ENCODE results near the gene AQP6. TPM values are rescaled to one million over a fixed set of nuclear protein-coding genes. Genes with fewer than 3 reads are reported as not detected.

AQP6 gene
- total RNA-seq, 1 experiment from 2014 or later, result not detected

- H3K36me3 Mint-ChIP-seq (ENCODE audit: insufficient read depth, unreplicated experiment), result peaks cover 39% of the 10 kb centered on the region
- ChIA-PET POLR2A (interaction anchor here (0.9 to 7.4 kb wide), 5 partner anchors 12 to 64 kb away, joined by 3 to 42 read pairs (median 4); partner anchors contain the start of gene RACGAP1), CTCF (interaction anchor here (0.8 to 1.2 kb wide), 4 partner anchors 32 to 50 kb away, joined by 3 to 6 read pairs (median 3); no protein-coding TSS in a partner anchor)
- BruUV-seq (replicated peaks), result no TSS peak
- peaks cover 11% of the 10 kb centered on the region for H3K4me1 Mint-ChIP-seq (ENCODE audit: insufficient read depth, unreplicated experiment)
- TF ChIP-seq, protein P1, sequence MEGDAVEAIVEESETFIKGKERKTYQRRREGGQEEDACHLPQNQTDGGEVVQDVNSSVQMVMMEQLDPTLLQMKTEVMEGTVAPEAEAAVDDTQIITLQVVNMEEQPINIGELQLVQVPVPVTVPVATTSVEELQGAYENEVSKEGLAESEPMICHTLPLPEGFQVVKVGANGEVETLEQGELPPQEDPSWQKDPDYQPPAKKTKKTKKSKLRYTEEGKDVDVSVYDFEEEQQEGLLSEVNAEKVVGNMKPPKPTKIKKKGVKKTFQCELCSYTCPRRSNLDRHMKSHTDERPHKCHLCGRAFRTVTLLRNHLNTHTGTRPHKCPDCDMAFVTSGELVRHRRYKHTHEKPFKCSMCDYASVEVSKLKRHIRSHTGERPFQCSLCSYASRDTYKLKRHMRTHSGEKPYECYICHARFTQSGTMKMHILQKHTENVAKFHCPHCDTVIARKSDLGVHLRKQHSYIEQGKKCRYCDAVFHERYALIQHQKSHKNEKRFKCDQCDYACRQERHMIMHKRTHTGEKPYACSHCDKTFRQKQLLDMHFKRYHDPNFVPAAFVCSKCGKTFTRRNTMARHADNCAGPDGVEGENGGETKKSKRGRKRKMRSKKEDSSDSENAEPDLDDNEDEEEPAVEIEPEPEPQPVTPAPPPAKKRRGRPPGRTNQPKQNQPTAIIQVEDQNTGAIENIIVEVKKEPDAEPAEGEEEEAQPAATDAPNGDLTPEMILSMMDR (IDR thresholded peaks at IDR 0.05; ENCODE audit: unreplicated experiment), result no peak
- DNase-seq (ENCODE audit: unreplicated experiment), result no peak
- intact Hi-C loops (cut with micrococcal nuclease), result no loop called here
- H3K27me3 Mint-ChIP-seq (ENCODE audit: insufficient read depth, unreplicated experiment), result no peaks in the 10 kb centered on the region
- no peak overlapping the region for H3K4me3 Mint-ChIP-seq (ENCODE audit: unreplicated experiment)
- H3K27ac Mint-ChIP-seq (ENCODE audit: low read depth, unreplicated experiment), result no peak overlapping the region
- no peaks in the 10 kb centered on the region for H3K9me3 Mint-ChIP-seq (ENCODE audit: unreplicated experiment)
Measured at GRCh38 chr12:50006280-50006679, 33.5 kb downstream of the AQP6 start.

- POLR2A ChIA-PET, result interaction anchor here (0.9 to 7.4 kb wide), 4 partner anchors 11 to 64 kb away, joined by 3 to 42 read pairs (median 4); partner anchors contain the start of gene RACGAP1
- TF ChIP-seq, protein P1 (IDR thresholded peaks at IDR 0.05; ENCODE audit: unreplicated experiment), result no peak
- Mint-ChIP-seq H3K4me3 (ENCODE audit: unreplicated experiment) (no peak overlapping the region), H3K36me3 (ENCODE audit: insufficient read depth, unreplicated experiment) (peaks cover 33% of the 10 kb centered on the region), H3K27me3 (ENCODE audit: insufficient read depth, unreplicated experiment) (no peaks in the 10 kb centered on the region), H3K27ac (ENCODE audit: low read depth, unreplicated experiment) (no peak overlapping the region), H3K4me1 (ENCODE audit: insufficient read depth, unreplicated experiment) (peaks cover 11% of the 10 kb centered on the region), H3K9me3 (ENCODE audit: unreplicated experiment) (no peaks in the 10 kb centered on the region)
- DNase-seq (ENCODE audit: unreplicated experiment), result no peak
- intact Hi-C loops (cut with micrococcal nuclease), result no loop called here
- CTCF ChIA-PET, result interaction anchor here (0.6 to 1.3 kb wide), 4 partner anchors 40 to 59 kb away, joined by 3 to 6 read pairs (median 4); no protein-coding TSS in a partner anchor
- BruUV-seq (replicated peaks), result no TSS peak
Measured at GRCh38 chr12:50006754-50007442, 34.2 kb downstream of the AQP6 start.

DNA sequence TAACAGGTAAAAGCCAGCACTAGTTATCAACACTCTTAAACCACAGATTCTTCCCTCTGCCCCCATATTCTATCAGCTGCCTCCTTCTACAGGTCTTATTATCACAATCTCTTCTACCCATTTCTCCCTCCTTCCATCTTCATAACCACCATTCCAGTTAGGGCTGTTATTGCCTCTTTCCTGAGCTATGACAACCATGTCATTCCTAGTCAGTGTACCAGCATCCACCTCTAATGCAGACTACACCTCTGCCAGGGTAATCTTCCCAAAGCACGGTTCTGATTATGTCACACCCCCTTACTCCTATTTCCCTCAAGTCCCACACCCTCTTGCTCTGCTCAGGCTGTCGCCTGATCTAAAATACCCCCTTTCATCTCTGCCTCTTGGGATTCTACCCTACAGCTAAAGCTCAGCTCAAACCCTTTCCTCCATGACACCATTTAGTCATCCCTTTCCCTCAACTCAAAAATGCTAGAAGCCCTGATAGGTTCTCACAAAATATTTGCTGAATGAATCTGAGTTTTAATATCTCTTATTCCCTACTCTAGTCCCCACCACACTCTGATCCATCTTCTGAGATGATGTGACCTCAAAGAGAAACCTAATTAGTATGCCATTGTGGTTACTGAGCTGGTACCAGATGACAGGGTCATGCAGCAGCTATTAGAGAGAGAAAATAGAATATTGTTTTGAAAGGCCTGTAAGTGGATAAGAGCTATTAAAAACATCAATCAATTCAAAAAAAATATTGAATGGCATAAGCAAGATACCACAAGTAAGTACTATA lies 40.8 kb downstream of the AQP6 start:
- H3K27ac Mint-ChIP-seq (ENCODE audit: low read depth, unreplicated experiment), result peak overlapping the region; percentile 13
- H3K9me3 Mint-ChIP-seq (ENCODE audit: unreplicated experiment), result no peaks in the 10 kb centered on the region
- TF ChIP-seq, protein P1 (IDR thresholded peaks at IDR 0.05; ENCODE audit: unreplicated experiment), result no peak
- intact Hi-C loops (cut with micrococcal nuclease), result no loop called here
- POLR2A ChIA-PET, result interaction anchor here (2.1 kb wide), 1 partner anchor 12 kb away, joined by 5 read pairs; the partner anchor contains the start of gene RACGAP1
- no peak overlapping the region for H3K4me3 Mint-ChIP-seq (ENCODE audit: unreplicated experiment)
- H3K4me1 Mint-ChIP-seq (ENCODE audit: insufficient read depth, unreplicated experiment), result peaks cover 24% of the 10 kb centered on the region
- no peak for DNase-seq (ENCODE audit: unreplicated experiment)
- BruUV-seq (replicated peaks), result no TSS peak
- CTCF ChIA-PET, result interaction anchor here (0.6 to 1.9 kb wide), 7 partner anchors 9 to 99 kb away, joined by 3 to 9 read pairs (median 3); partner anchors contain the start of gene COX14
- no peaks in the 10 kb centered on the region for H3K27me3 Mint-ChIP-seq (ENCODE audit: insufficient read depth, unreplicated experiment)
- H3K36me3 Mint-ChIP-seq (ENCODE audit: insufficient read depth, unreplicated experiment), result peaks cover 42% of the 10 kb centered on the region

GRCh38 chr12:50014342-50014741 lies 41.6 kb downstream of the AQP6 start:
- DNase-seq (ENCODE audit: unreplicated experiment), result no peak
- intact Hi-C loops (cut with micrococcal nuclease), result no loop called here
- H3K36me3 Mint-ChIP-seq (ENCODE audit: insufficient read depth, unreplicated experiment), result peaks cover 39% of the 10 kb centered on the region
- H3K9me3 Mint-ChIP-seq (ENCODE audit: unreplicated experiment), result no peaks in the 10 kb centered on the region
- peak overlapping the region; percentile 13 for H3K27ac Mint-ChIP-seq (ENCODE audit: low read depth, unreplicated experiment)
- peaks cover 32% of the 10 kb centered on the region for H3K4me1 Mint-ChIP-seq (ENCODE audit: insufficient read depth, unreplicated experiment)
- CTCF ChIA-PET, result interaction anchor here (0.7 to 1.9 kb wide), 4 partner anchors 16 to 1013 kb away, joined by 3 to 9 read pairs (median 6); no protein-coding TSS in a partner anchor
- no peak overlapping the region for H3K4me3 Mint-ChIP-seq (ENCODE audit: unreplicated experiment)
- BruUV-seq (replicated peaks), result no TSS peak
- TF ChIP-seq, protein P1 (IDR thresholded peaks at IDR 0.05; ENCODE audit: unreplicated experiment), result no peak
- POLR2A ChIA-PET, result interaction anchor here (2.1 kb wide), 1 partner anchor 11 kb away, joined by 5 read pairs; the partner anchor contains the start of gene RACGAP1
- no peaks in the 10 kb centered on the region for H3K27me3 Mint-ChIP-seq (ENCODE audit: insufficient read depth, unreplicated experiment)

Measured in MCF 10A (cell line).